ENCODE data around the gene INSIG2. TPM values are rescaled to one million over a fixed set of nuclear protein-coding genes. Genes with fewer than 3 reads are reported as not detected.

INSIG2 gene
- total RNA-seq, 1 donor from 2014 or later: 32.2 TPM

GRCh38 chr2:118120401-118120780 lies 32.1 kb downstream of the INSIG2 start:
- H3K36me3 ChIP-seq: no peaks in the 10 kb centered on the region
- TF ChIP-seq EZH2phosphoT487 (IDR thresholded peaks at IDR 0.05) (no peak), CTCF (IDR thresholded peaks at IDR 0.05) (no peak), EZH2 (IDR thresholded peaks at IDR 0.05) (no peak)
- no peaks in the 10 kb centered on the region for H3K79me2 ChIP-seq (ENCODE audit: low read depth)
- H3K4me3 Mint-ChIP-seq: no peak overlapping the region
- H3K4me1 Mint-ChIP-seq: peaks cover 4% of the 10 kb centered on the region
- no peaks in the 10 kb centered on the region for H3K9me3 ChIP-seq (ENCODE audit: low read depth)
- no peaks in the 10 kb centered on the region for H3K27me3 ChIP-seq
- H3K27me3 Mint-ChIP-seq (ENCODE audit: insufficient read depth, low read depth): peaks cover 8% of the 10 kb centered on the region
- no peak overlapping the region for H3K27ac Mint-ChIP-seq
- no peaks in the 10 kb centered on the region for H3K9me3 Mint-ChIP-seq
- H3F3A ChIP-seq (ENCODE audit: low read depth): no peaks in the 10 kb centered on the region
- H3K4me1 ChIP-seq: no peaks in the 10 kb centered on the region
- no peak overlapping the region for H3K4me3 ChIP-seq
- no peak overlapping the region for H3K4me2 ChIP-seq
- H3K9ac ChIP-seq: no peak overlapping the region
- H3K36me3 Mint-ChIP-seq: no peaks in the 10 kb centered on the region
- no peak overlapping the region for H3K27ac ChIP-seq
- no peak overlapping the region for H2AFZ ChIP-seq (replicated peaks)
- no peaks in the 10 kb centered on the region for H4K20me1 ChIP-seq (ENCODE audit: low read depth)
- DNase-seq (ENCODE audit: low spot score): no peak

- Mint-ChIP-seq H3K27me3 (ENCODE audit: insufficient read depth, low read depth) (peaks cover 10% of the 10 kb centered on the region), H3K27ac (no peak overlapping the region), H3K36me3 (no peaks in the 10 kb centered on the region), H3K4me3 (no peak overlapping the region), H3K4me1 (peaks cover 4% of the 10 kb centered on the region), H3K9me3 (no peaks in the 10 kb centered on the region)
- H3K79me2 ChIP-seq (ENCODE audit: low read depth): no peaks in the 10 kb centered on the region
- H3K9ac ChIP-seq: no peak overlapping the region
- no peak overlapping the region for H2AFZ ChIP-seq (replicated peaks)
- TF ChIP-seq EZH2phosphoT487 (IDR thresholded peaks at IDR 0.05): no peak
- no peak for TF ChIP-seq CTCF (IDR thresholded peaks at IDR 0.05)
- no peak for TF ChIP-seq EZH2 (IDR thresholded peaks at IDR 0.05)
- no peaks in the 10 kb centered on the region for H4K20me1 ChIP-seq (ENCODE audit: low read depth)
- H3F3A ChIP-seq (ENCODE audit: low read depth): no peaks in the 10 kb centered on the region
- no peak overlapping the region for H3K27ac ChIP-seq
- DNase-seq (ENCODE audit: low spot score): no peak
- H3K36me3 ChIP-seq: no peaks in the 10 kb centered on the region
- H3K9me3 ChIP-seq (ENCODE audit: low read depth): no peaks in the 10 kb centered on the region
- no peaks in the 10 kb centered on the region for H3K4me1 ChIP-seq
- no peak overlapping the region for H3K4me2 ChIP-seq
- H3K27me3 ChIP-seq: no peaks in the 10 kb centered on the region
- H3K4me3 ChIP-seq: no peak overlapping the region
These were observed 32.8 kb downstream of the INSIG2 start for GRCh38 chr2:118121101-118121500.

GRCh38 chr2:118121986-118122524 lies 33.8 kb downstream of the INSIG2 start:
- no peak overlapping the region for H3K9ac ChIP-seq
- no peaks in the 10 kb centered on the region for H3F3A ChIP-seq (ENCODE audit: low read depth)
- H3K36me3 ChIP-seq: no peaks in the 10 kb centered on the region
- no peaks in the 10 kb centered on the region for H3K9me3 Mint-ChIP-seq
- H3K4me1 Mint-ChIP-seq: peaks cover 4% of the 10 kb centered on the region
- no peaks in the 10 kb centered on the region for H3K4me1 ChIP-seq
- no peaks in the 10 kb centered on the region for H4K20me1 ChIP-seq (ENCODE audit: low read depth)
- no peak overlapping the region for H3K4me3 ChIP-seq
- H3K9me3 ChIP-seq (ENCODE audit: low read depth): no peaks in the 10 kb centered on the region
- H3K4me3 Mint-ChIP-seq: no peak overlapping the region
- H3K27me3 ChIP-seq: no peaks in the 10 kb centered on the region
- DNase-seq (ENCODE audit: low spot score): no peak
- H3K36me3 Mint-ChIP-seq: no peaks in the 10 kb centered on the region
- H3K27ac ChIP-seq: no peak overlapping the region
- H3K27me3 Mint-ChIP-seq (ENCODE audit: insufficient read depth, low read depth): peaks cover 10% of the 10 kb centered on the region
- no peaks in the 10 kb centered on the region for H3K79me2 ChIP-seq (ENCODE audit: low read depth)
- no peak overlapping the region for H2AFZ ChIP-seq (replicated peaks)
- no peak overlapping the region for H3K27ac Mint-ChIP-seq
- no peak for TF ChIP-seq EZH2 (IDR thresholded peaks at IDR 0.05)
- no peak for TF ChIP-seq CTCF (IDR thresholded peaks at IDR 0.05)
- no peak for TF ChIP-seq EZH2phosphoT487 (IDR thresholded peaks at IDR 0.05)
- no peak overlapping the region for H3K4me2 ChIP-seq

All from neural progenitor cell (in vitro differentiated cells).